GM13977 (cell line): ENCODE measurements around the gene ANKRD16.
"Not testable (repeated sequence)": the region's sequence is repeated elsewhere in the genome, so short reads cannot be mapped to it uniquely, and the experiment has no call there.

Source experiments
- DNase-seq: peaks from one replicate; pipeline ENCODE4 v3.0.0; 2012; ENCODE audit warnings: low spot score
- CTCF ChIP-seq: IDR thresholded peaks from 2 replicates; pipeline ENCODE4 v1.5.1; 2012; ENCODE audit warnings: mild to moderate bottlenecking, control low read depth; ENCODE audit not compliant: insufficient read depth; ENCODE audit errors: extremely low read depth, missing control alignments
- in situ Hi-C: fragments of 300-500 bp; cut with MboI; formaldehyde crosslinking; loops from one replicate; pipeline ENCODE4 v1.12.0; 2022; ENCODE audit warnings: low sequenced_read_pairs, low pct_unique_long_range_greater_than_20kb, mixed read lengths, inconsistent platforms; ENCODE audit not compliant: unreplicated experiment

The ANKRD16 gene

GRCh38 chr10:5917305-5917704 lies 27.6 kb upstream of the ANKRD16 start:
- no peak for TF ChIP-seq CTCF
- DNase-seq, result no peak
- in situ Hi-C loops, result no loop called here

GRCh38 chr10:5915451-5915850 lies 25.8 kb upstream of the ANKRD16 start:
- in situ Hi-C loops, result no loop called here
- no peak for DNase-seq
- no peak for TF ChIP-seq CTCF

DNA sequence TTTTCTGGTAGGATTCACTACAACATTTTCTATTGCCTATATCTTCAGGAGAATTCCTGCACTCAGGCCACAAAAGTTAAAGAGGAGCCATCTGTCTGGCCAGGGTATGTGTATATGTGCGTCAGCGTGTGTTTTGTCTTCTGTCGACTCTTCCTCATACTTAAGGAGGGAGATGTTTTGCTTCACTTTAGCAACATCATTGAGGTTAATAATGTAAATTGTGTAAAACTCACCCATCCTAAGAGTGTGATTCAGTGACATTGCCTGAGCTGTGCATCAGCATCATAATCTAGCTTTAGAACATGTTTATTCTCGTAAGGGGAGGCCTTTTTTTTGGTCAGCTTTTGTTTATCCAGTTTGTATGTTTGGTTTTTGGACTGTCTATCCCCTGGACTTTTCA lies 24.0 kb upstream of the ANKRD16 start:
- no peak for TF ChIP-seq CTCF
- no peak for DNase-seq
- in situ Hi-C loops, result no loop called here

GRCh38 chr10:5911670-5912069 lies 22.0 kb upstream of the ANKRD16 start:
- in situ Hi-C loops, result no loop called here
- no peak for TF ChIP-seq CTCF
- DNase-seq, result no peak

DNA sequence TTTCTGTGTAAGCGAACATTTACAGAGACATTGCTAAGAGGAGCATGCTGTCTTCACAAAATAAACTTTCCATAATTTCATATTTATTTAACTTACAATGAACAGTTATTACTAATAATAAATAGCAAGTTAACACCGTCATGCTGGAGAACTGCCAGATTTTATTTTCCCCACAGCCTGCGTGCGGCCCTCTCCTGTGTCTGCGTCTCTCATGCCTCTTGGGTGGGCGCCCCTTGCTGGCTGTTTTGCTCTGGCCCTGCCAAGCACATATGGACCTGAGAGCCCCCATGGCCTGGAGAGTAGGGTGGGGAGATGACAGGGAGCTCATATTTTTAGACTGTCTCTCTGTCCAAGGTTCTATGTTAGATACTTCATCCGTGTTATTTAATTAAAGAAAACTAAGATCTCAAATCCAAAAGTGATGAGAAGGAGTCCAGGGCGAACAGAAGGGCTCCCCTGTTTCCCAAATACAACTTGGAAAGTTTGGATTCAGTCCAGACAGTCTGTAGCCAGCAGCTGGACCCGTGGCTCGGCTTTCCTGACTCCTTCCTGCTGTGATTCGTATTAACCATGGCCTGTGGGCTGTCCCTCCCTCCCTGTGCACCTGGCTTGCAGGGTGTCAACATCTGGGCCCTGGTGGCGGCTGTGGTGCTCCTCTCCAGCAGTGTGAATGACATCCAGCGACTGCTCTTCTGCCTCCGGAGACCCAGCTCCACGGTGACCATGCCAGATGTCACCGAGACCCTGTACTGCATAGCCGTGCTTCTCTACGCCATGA lies 20.8 kb upstream of the ANKRD16 start:
- in situ Hi-C loops, result no loop called here
- DNase-seq, result no peak
- no peak for TF ChIP-seq CTCF

- in situ Hi-C loops, DNase-seq: not testable (repeated sequence)
These were observed 19.0 kb upstream of the ANKRD16 start for GRCh38 chr10:5908676-5909075.

GRCh38 chr10:5906651-5907050 lies 17.0 kb upstream of the ANKRD16 start:
- TF ChIP-seq CTCF, result no peak
- no peak for DNase-seq
- in situ Hi-C loops, result no loop called here
